Spleen (tissue), 7 donors: ENCODE results near the gene PSMD2.

Experiments
- POLR2A ChIP-seq, 3 donors: fragments of 450-650 bp; IDR thresholded peaks; one replicate each; pipeline ENCODE4 v1.5.1; 2017; ENCODE audit warnings: antibody characterized with exemption in 3 of 3, mild to moderate bottlenecking in 1 of 3
- TF ChIP-seq, protein P1 (sequence below), 11 experiments: fragments of 200-600 bp in 7 of 11; fragments of 450-650 bp in 4 of 11; sonication (generic) in 4 of 11; IDR thresholded peaks in 8 of 11; conservative IDR thresholded peaks in 3 of 11; 1 replicate in 7 of 11; 2 replicates in 4 of 11; pipeline versions ENCODE4 v1.4.0 to v1.8.0; 2016 to 2021; ENCODE audit warnings: antibody characterized with exemption in 11 of 11, inconsistent platforms in 4 of 11, mild to moderate bottlenecking in 1 of 11
- donor health status: DM: no; HTN: no; CAD: no; lungs with moderate emphysema.
- donor health status: DM: no; HTN: no; CAD: no.
- donor health status: DM: no; HTN: no; CAD: no.

DNA sequence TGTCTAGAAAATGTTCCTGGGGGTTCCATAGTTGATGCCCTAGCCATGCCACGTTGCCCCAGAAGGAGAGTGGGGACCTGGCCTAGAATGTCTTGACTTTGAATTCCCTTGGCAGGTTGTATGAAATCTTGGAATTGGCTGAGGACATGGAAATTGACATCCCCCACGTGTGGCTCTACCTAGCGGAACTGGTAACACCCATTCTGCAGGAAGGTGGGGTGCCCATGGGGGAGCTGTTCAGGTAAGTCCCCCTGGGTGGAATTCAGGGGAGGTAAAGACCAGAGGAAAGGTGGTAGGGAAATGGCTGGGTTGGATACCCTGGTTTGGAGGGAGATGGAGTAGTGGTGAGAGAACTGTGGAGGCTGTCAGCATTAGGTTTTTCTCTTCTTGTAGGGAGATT, 29.5 kb downstream of the PSMD2 start:
- TF ChIP-seq, protein P1, sequence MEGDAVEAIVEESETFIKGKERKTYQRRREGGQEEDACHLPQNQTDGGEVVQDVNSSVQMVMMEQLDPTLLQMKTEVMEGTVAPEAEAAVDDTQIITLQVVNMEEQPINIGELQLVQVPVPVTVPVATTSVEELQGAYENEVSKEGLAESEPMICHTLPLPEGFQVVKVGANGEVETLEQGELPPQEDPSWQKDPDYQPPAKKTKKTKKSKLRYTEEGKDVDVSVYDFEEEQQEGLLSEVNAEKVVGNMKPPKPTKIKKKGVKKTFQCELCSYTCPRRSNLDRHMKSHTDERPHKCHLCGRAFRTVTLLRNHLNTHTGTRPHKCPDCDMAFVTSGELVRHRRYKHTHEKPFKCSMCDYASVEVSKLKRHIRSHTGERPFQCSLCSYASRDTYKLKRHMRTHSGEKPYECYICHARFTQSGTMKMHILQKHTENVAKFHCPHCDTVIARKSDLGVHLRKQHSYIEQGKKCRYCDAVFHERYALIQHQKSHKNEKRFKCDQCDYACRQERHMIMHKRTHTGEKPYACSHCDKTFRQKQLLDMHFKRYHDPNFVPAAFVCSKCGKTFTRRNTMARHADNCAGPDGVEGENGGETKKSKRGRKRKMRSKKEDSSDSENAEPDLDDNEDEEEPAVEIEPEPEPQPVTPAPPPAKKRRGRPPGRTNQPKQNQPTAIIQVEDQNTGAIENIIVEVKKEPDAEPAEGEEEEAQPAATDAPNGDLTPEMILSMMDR (IDR thresholded peaks at IDR 0.05 in 8 of 11, conservative IDR thresholded peaks at IDR 0.05 in 3 of 11), result no peak
- no peak for TF ChIP-seq POLR2A (IDR thresholded peaks at IDR 0.05)
